Keratinocyte (primary cell): ENCODE measurements around the gene TMEM178A. TPM values are rescaled to one million over a fixed set of nuclear protein-coding genes. Genes with fewer than 3 reads are reported as not detected.

ENCODE experiments used
- DNase-seq: peaks from one replicate; pipeline ENCODE4 v3.0.0-alpha.2; 2011; ENCODE audit warnings: low read depth, missing footprints, low spot score
- FAIRE-seq: peaks from 2 replicates; lab custom pipeline; 2011; peaks lifted over from hg19 to GRCh38; lab: Jason Lieb, UNC
- H2AFZ ChIP-seq: 2 replicates; pipeline ENCODE4 v1.6.0; 2012; ENCODE audit warnings: low read length, control low read depth, inconsistent platforms; ENCODE audit not compliant: control insufficient read depth
- H3K27ac ChIP-seq: 2 replicates; pipeline ENCODE4 v1.5.1; 2011; ENCODE audit warnings: low read length; ENCODE audit not compliant: control insufficient read depth, insufficient read depth
- H3K27me3 ChIP-seq: 3 replicates; pipeline ENCODE4 v1.6.0; 2011; ENCODE audit warnings: low read length; ENCODE audit not compliant: control insufficient read depth, insufficient read depth; ENCODE audit errors: extremely low read depth
- H3K36me3 ChIP-seq, 2 experiments: 2 replicates in 1 of 2; 3 replicates in 1 of 2; pipeline ENCODE4 v1.5.1; 2011; ENCODE audit warnings: low read length in 2 of 2, mild to moderate bottlenecking in 1 of 2; ENCODE audit not compliant: control insufficient read depth in 2 of 2, insufficient read depth in 2 of 2; ENCODE audit errors: extremely low read depth in 1 of 2
- H3K4me1 ChIP-seq: 3 replicates; pipeline ENCODE4 v1.5.1; 2011; ENCODE audit warnings: low read length; ENCODE audit not compliant: control insufficient read depth, insufficient read depth; ENCODE audit errors: extremely low read depth
- H3K4me2 ChIP-seq: 3 replicates; pipeline ENCODE4 v1.6.0; 2011; ENCODE audit warnings: low read depth, low read length; ENCODE audit not compliant: control insufficient read depth, insufficient read depth; ENCODE audit errors: extremely low read depth
- H3K4me3 ChIP-seq, 3 experiments: fragments of 200-600 bp in 1 of 3; sonication (generic) in 1 of 3; 2 replicates in 2 of 3; 3 replicates in 1 of 3; pipeline ENCODE4 v1.5.1; 2011 to 2016; ENCODE audit warnings: low read length in 3 of 3, mild to moderate bottlenecking in 3 of 3, control low read depth in 2 of 3, inconsistent platforms in 1 of 3, low read depth in 1 of 3, mixed read lengths in 1 of 3, mixed run types in 1 of 3, moderate library complexity in 1 of 3; ENCODE audit not compliant: control insufficient read depth in 2 of 3, insufficient read depth in 2 of 3; ENCODE audit errors: extremely low read depth in 1 of 3
- H3K79me2 ChIP-seq: 2 replicates; pipeline ENCODE4 v1.6.0; 2012; ENCODE audit warnings: low read length; ENCODE audit not compliant: control insufficient read depth, insufficient read depth
- H3K9ac ChIP-seq: 3 replicates; pipeline ENCODE4 v1.6.0; 2011; ENCODE audit warnings: low read length; ENCODE audit not compliant: control insufficient read depth, insufficient read depth; ENCODE audit errors: extremely low read depth
- H3K9me1 ChIP-seq: 3 replicates; pipeline ENCODE4 v1.6.0; 2011; ENCODE audit warnings: low read length; ENCODE audit not compliant: control insufficient read depth, insufficient read depth; ENCODE audit errors: extremely low read depth
- H3K9me3 ChIP-seq: 2 replicates; pipeline ENCODE4 v1.5.1; 2012; ENCODE audit warnings: low read depth, low read length; ENCODE audit not compliant: control insufficient read depth
- H4K20me1 ChIP-seq: 3 replicates; pipeline ENCODE4 v1.6.0; 2011; ENCODE audit warnings: low read length; ENCODE audit not compliant: control insufficient read depth, insufficient read depth; ENCODE audit errors: extremely low read depth
- EZH2 ChIP-seq: IDR thresholded peaks from one replicate; pipeline ENCODE4 v1.6.1; 2012; ENCODE audit warnings: inconsistent platforms, mild to moderate bottlenecking, low read length, moderate library complexity
- dilution Hi-C: fragments of 300-500 bp; cut with MboI; formaldehyde crosslinking; loops from one replicate; pipeline ENCODE4 v1.7.0; 2020; ENCODE audit warnings: low sequenced_read_pairs; ENCODE audit not compliant: extremely low pct_ligation_motif_present
- polyA plus RNA-seq, 5 experiments: library from polyadenylated mRNA; depleted of rRNA in 3 of 5; stranded (reverse) in 3 of 5; stranded (forward) in 1 of 5; unstranded in 1 of 5; fragments of >200 nt; gene quantifications; 1 replicate in 1 of 5; 2 replicates in 3 of 5; 3 replicates in 1 of 5; pipeline versions ENCODE4 v1.2.1 to v1.2.3, GENCODE V29; 2011 to 2012; ENCODE audit warnings: missing spikeins in 2 of 5, low read depth in 1 of 5, low replicate concordance in 1 of 5
- TF ChIP-seq, protein P1 (sequence below), 3 experiments: IDR thresholded peaks in 1 of 3; conservative IDR thresholded peaks in 1 of 3; optimal IDR thresholded peaks in 1 of 3; 2 replicates in 2 of 3; 3 replicates in 1 of 3; pipeline versions ENCODE3 to v1.5.1; 2011; ENCODE audit warnings: low read length in 3 of 3, mild to moderate bottlenecking in 3 of 3, moderate library complexity in 2 of 3, control low read depth in 1 of 3, inconsistent platforms in 1 of 3; ENCODE audit not compliant: insufficient read depth in 2 of 3; ENCODE audit errors: extremely low read depth in 1 of 3

Gene TMEM178A
- polyA plus RNA-seq, 1 donor (not counting 4 experiments of a cell fraction or from before 2014, with no cell fraction given): 0.07 TPM

GRCh38 chr2:39734445-39734844, 68.7 kb downstream of the TMEM178A start:
- Histone ChIP-seq H3K27me3 (no peaks in the 10 kb centered on the region), H3K9me1 (no peaks in the 10 kb centered on the region), H3K4me2 (no peak overlapping the region), H3K4me3 (no peak overlapping the region), H3K4me1 (peaks cover 14% of the 10 kb centered on the region), H3K36me3 (peaks cover 15 to 46% of the 10 kb centered on the region in 2 experiments), H4K20me1 (peaks cover 2% of the 10 kb centered on the region), H3K9me3 (no peaks in the 10 kb centered on the region), H3K9ac (no peak overlapping the region), H3K79me2 (peaks cover 17% of the 10 kb centered on the region), H2AFZ (no peak overlapping the region), H3K27ac (no peak overlapping the region)
- FAIRE-seq (no peak), DNase-seq (no peak)
- no peak for TF ChIP-seq EZH2
- TF ChIP-seq, protein P1, sequence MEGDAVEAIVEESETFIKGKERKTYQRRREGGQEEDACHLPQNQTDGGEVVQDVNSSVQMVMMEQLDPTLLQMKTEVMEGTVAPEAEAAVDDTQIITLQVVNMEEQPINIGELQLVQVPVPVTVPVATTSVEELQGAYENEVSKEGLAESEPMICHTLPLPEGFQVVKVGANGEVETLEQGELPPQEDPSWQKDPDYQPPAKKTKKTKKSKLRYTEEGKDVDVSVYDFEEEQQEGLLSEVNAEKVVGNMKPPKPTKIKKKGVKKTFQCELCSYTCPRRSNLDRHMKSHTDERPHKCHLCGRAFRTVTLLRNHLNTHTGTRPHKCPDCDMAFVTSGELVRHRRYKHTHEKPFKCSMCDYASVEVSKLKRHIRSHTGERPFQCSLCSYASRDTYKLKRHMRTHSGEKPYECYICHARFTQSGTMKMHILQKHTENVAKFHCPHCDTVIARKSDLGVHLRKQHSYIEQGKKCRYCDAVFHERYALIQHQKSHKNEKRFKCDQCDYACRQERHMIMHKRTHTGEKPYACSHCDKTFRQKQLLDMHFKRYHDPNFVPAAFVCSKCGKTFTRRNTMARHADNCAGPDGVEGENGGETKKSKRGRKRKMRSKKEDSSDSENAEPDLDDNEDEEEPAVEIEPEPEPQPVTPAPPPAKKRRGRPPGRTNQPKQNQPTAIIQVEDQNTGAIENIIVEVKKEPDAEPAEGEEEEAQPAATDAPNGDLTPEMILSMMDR (optimal IDR thresholded peaks at IDR 0.05 in 1 of 3, IDR thresholded peaks at IDR 0.05 in 1 of 3, conservative IDR thresholded peaks at IDR 0.05 in 1 of 3; ENCODE audit: extremely low read depth in 1 of 3, insufficient read depth in 2 of 3, low read length in 3 of 3): no peak
- dilution Hi-C loops: no loop called here

DNA sequence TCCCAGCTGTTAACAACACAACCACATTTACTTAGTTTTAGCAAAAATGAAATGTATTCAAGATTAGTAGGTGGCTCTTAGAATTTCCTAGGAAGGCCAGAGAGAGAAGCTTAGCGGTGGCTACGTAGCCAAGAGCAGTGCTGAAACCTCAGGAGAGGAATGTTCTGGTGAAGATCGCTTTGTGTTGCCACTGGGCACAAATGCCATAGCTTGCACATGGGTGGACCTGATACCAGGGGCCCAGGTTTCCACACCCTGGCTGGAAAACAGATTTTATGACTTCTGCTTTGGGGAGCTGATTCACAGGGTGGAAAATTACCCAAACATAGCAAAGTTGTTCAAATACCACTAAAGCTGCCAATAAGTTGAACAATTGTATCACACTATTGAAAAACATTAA, 69.9 kb downstream of the TMEM178A start:
- H3K9me1 ChIP-seq: no peaks in the 10 kb centered on the region
- peaks cover 14% of the 10 kb centered on the region for H3K4me1 ChIP-seq
- no peaks in the 10 kb centered on the region for H3K9me3 ChIP-seq
- peaks cover 18 to 46% of the 10 kb centered on the region in 2 experiments for H3K36me3 ChIP-seq
- TF ChIP-seq, protein P1 (optimal IDR thresholded peaks at IDR 0.05 in 1 of 3, IDR thresholded peaks at IDR 0.05 in 1 of 3, conservative IDR thresholded peaks at IDR 0.05 in 1 of 3; ENCODE audit: extremely low read depth in 1 of 3, insufficient read depth in 2 of 3, low read length in 3 of 3): no peak
- no peak for TF ChIP-seq EZH2
- no peak overlapping the region for H2AFZ ChIP-seq
- peaks cover 2% of the 10 kb centered on the region for H4K20me1 ChIP-seq
- H3K79me2 ChIP-seq: peaks cover 17% of the 10 kb centered on the region
- no peak for FAIRE-seq
- no peak overlapping the region for H3K4me3 ChIP-seq
- no peak overlapping the region for H3K9ac ChIP-seq
- H3K27me3 ChIP-seq: no peaks in the 10 kb centered on the region
- no peak for DNase-seq
- H3K4me2 ChIP-seq: no peak overlapping the region
- no peak overlapping the region for H3K27ac ChIP-seq
- dilution Hi-C loops: no loop called here
